PFSK-1 (cell line): ENCODE data around the gene BRINP1.

Experiments used
- FOXP2 ChIP-seq: optimal IDR thresholded peaks from 2 replicates; pipeline ENCODE3; 2011; ENCODE audit warnings: borderline replicate concordance, control low read depth, inconsistent platforms; ENCODE audit not compliant: insufficient read depth; ENCODE audit errors: extremely low read length, extremely low read depth
- POLR2AphosphoS5 ChIP-seq: IDR thresholded peaks from 2 replicates; pipeline ENCODE4 v1.6.1; 2012; ENCODE audit warnings: low read depth, mild to moderate bottlenecking, control low read depth, low read length, moderate library complexity
- SIN3A ChIP-seq: IDR thresholded peaks from 2 replicates; pipeline ENCODE4 v1.6.1; 2012; ENCODE audit warnings: mild to moderate bottlenecking, low read length, moderate library complexity, borderline replicate concordance; ENCODE audit not compliant: insufficient read depth
- TAF1 ChIP-seq: IDR thresholded peaks from 2 replicates; pipeline ENCODE4 v1.6.1; 2012; ENCODE audit warnings: low read length, control low read depth, borderline replicate concordance; ENCODE audit not compliant: insufficient read depth
- TF ChIP-seq, protein P1 (sequence below), 2 experiments: IDR thresholded peaks; 2 replicates each; pipeline versions ENCODE4 v1.6.1 to v1.8.0; 2011 to 2012; ENCODE audit warnings: low read depth in 2 of 2, low read length in 2 of 2, control low read depth in 1 of 2, inconsistent platforms in 1 of 2, mild to moderate bottlenecking in 1 of 2, moderate library complexity in 1 of 2; ENCODE audit not compliant: insufficient read depth in 1 of 2

DNA sequence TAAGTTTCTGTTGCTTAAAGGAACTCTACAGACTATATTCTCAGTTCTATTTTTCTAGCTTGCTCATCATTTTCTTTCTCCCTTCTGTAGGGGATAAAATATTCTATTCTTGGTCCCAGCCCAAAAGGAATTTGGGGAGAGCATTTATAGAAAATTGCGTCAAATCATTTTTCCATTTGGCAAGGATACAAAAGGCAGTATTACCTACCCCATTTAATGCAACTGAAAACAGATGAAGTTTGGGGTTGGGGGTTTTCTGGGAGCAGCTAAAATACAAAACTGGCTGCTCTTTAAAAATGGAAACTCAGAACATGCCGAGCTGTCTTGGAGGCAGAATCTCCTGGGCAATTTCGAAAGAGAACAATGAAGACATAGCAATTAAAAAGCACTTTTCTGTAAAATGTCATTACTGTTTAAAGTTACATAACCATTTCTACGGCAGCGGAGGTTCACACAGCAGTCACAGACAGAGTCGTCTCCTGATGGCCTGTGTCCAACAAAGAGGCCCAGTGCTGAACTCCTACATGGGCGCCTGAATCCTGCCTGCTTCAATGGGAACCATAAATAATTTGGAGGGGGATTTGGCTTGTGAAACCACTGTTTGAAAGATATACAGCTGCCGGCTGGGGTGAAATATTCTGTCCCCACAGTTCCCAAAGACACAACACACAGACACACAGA, 152.4 kb downstream of the BRINP1 start:
- no peak for TF ChIP-seq POLR2AphosphoS5
- no peak for TF ChIP-seq SIN3A
- TF ChIP-seq, protein P1, sequence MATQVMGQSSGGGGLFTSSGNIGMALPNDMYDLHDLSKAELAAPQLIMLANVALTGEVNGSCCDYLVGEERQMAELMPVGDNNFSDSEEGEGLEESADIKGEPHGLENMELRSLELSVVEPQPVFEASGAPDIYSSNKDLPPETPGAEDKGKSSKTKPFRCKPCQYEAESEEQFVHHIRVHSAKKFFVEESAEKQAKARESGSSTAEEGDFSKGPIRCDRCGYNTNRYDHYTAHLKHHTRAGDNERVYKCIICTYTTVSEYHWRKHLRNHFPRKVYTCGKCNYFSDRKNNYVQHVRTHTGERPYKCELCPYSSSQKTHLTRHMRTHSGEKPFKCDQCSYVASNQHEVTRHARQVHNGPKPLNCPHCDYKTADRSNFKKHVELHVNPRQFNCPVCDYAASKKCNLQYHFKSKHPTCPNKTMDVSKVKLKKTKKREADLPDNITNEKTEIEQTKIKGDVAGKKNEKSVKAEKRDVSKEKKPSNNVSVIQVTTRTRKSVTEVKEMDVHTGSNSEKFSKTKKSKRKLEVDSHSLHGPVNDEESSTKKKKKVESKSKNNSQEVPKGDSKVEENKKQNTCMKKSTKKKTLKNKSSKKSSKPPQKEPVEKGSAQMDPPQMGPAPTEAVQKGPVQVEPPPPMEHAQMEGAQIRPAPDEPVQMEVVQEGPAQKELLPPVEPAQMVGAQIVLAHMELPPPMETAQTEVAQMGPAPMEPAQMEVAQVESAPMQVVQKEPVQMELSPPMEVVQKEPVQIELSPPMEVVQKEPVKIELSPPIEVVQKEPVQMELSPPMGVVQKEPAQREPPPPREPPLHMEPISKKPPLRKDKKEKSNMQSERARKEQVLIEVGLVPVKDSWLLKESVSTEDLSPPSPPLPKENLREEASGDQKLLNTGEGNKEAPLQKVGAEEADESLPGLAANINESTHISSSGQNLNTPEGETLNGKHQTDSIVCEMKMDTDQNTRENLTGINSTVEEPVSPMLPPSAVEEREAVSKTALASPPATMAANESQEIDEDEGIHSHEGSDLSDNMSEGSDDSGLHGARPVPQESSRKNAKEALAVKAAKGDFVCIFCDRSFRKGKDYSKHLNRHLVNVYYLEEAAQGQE (IDR thresholded peaks at IDR 0.05; ENCODE audit: insufficient read depth in 1 of 2, low read depth in 2 of 2, low read length in 2 of 2): no peak
- TF ChIP-seq TAF1: no peak
- no peak for TF ChIP-seq FOXP2
